HG02588 (cell line): ENCODE data around the gene STK4.
"Not testable (repeated sequence)": the region's sequence is repeated elsewhere in the genome, so short reads cannot be mapped to it uniquely, and the experiment has no call there.

Experiments
- ATAC-seq: cut with Tn5 transposase; IDR thresholded peaks from one replicate; pipeline ENCODE4 v1.9.1; 2021; ENCODE audit warnings: mild to moderate bottlenecking, moderate library complexity; ENCODE audit not compliant: unreplicated experiment

The STK4 gene

GRCh38 chr20:45051204-45052060, 85.1 kb downstream of the STK4 start:
- no peak for ATAC-seq

- no peak for ATAC-seq
These were observed 86.6 kb downstream of the STK4 start for GRCh38 chr20:45052698-45053429.

GRCh38 chr20:45053430-45054351, 87.4 kb downstream of the STK4 start:
- ATAC-seq = no peak

- no peak for ATAC-seq
These were observed 88.7 kb downstream of the STK4 start for GRCh38 chr20:45055056-45055455.

GRCh38 chr20:45056473-45057173, 90.3 kb downstream of the STK4 start:
- ATAC-seq = no peak

GRCh38 chr20:45058168-45058850, 92.0 kb downstream of the STK4 start:
- no peak for ATAC-seq

GRCh38 chr20:45059022-45059728, 92.9 kb downstream of the STK4 start:
- ATAC-seq = no peak

GRCh38 chr20:45060294-45060693, 94.0 kb downstream of the STK4 start:
- no peak for ATAC-seq

GRCh38 chr20:45061244-45061643, 94.9 kb downstream of the STK4 start:
- ATAC-seq = no peak

- not testable (repeated sequence) for ATAC-seq
These were observed 96.8 kb downstream of the STK4 start for GRCh38 chr20:45063107-45063506.

- ATAC-seq = no peak
These were observed 98.5 kb downstream of the STK4 start for GRCh38 chr20:45064812-45065211.

- no peak for ATAC-seq
These were observed 100.1 kb downstream of the STK4 start for GRCh38 chr20:45066372-45066771.

- no peak for ATAC-seq
These were observed 100.8 kb downstream of the STK4 start for GRCh38 chr20:45067087-45067486.

GRCh38 chr20:45067558-45067957, 101.2 kb downstream of the STK4 start:
- no peak for ATAC-seq

- no peak for ATAC-seq
These were observed 102.9 kb downstream of the STK4 start for GRCh38 chr20:45069261-45069660.

GRCh38 chr20:45070932-45071632, 104.8 kb downstream of the STK4 start:
- no peak for ATAC-seq

- ATAC-seq = no peak
These were observed 105.8 kb downstream of the STK4 start for GRCh38 chr20:45072066-45072465.

- ATAC-seq = no peak
These were observed 106.9 kb downstream of the STK4 start for GRCh38 chr20:45073221-45073620.

- no peak for ATAC-seq
These were observed 111.2 kb downstream of the STK4 start for GRCh38 chr20:45077559-45077958.
